Measurements from ENCODE around the gene SMDT1. TPM values are rescaled to one million over a fixed set of nuclear protein-coding genes. Genes with fewer than 3 reads are reported as not detected.
A peak's percentile ranks its signal among the peaks of the same experiment; 100 is the strongest.

The SMDT1 gene
- total and polyA plus RNA-seq, 12 donors = 111 to 197 (median 135) TPM

DNA sequence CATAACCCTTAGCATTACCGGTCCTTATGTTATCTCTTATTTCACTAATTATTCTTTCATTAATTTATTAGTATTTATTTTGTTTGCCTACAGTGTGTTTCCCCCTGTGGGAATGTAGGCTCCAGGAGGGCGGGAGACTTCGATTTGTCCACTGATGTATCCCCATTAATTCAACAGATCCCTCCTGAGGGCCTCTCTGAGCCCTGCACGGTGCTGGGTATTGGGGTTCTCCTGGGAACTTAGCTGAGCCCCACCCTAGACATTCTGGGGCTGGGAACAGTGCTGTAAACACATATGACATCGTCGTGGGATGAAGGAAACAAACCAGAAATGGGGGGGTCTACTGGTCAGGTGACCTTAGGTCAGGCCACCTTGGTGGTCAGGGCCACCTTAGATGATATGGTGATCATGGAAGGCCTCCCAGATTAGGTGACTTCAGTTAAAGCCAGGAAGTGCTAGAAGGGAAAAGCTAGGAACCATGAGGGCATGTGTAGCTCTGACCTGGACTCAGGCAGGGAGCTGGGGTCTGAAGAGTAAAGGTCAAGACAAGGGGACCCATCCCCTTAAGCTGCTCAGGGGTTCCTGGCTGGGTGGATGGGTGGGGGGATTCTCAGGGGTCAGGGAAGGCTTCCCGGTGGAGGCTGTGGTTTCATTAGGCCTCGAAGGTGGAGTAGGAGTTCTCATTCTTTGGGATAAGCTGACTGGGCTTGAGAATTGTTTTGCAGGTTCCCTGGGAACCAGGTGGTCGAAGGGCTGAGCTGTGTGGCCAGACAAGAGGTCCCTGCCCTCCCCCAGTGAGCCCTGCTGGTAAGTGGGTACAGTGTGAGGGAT, 4.4 kb upstream of the SMDT1 start:
- Histone ChIP-seq H3K36me3 (peaks cover 0 to 25% (median 0%) of the 10 kb centered on the region in 9 donors), H3K4me3 (peak overlapping the region; percentile 59 to 77 (median 72)), H3K27me3 (no peaks in the 10 kb centered on the region), H3K9me3 (no peaks in the 10 kb centered on the region), H3K27ac (peak overlapping the region; percentile 72 to 96 (median 92)), H3K4me1 (peaks cover 14 to 69% (median 43%) of the 10 kb centered on the region in 9 donors)
- TF ChIP-seq, protein P1, sequence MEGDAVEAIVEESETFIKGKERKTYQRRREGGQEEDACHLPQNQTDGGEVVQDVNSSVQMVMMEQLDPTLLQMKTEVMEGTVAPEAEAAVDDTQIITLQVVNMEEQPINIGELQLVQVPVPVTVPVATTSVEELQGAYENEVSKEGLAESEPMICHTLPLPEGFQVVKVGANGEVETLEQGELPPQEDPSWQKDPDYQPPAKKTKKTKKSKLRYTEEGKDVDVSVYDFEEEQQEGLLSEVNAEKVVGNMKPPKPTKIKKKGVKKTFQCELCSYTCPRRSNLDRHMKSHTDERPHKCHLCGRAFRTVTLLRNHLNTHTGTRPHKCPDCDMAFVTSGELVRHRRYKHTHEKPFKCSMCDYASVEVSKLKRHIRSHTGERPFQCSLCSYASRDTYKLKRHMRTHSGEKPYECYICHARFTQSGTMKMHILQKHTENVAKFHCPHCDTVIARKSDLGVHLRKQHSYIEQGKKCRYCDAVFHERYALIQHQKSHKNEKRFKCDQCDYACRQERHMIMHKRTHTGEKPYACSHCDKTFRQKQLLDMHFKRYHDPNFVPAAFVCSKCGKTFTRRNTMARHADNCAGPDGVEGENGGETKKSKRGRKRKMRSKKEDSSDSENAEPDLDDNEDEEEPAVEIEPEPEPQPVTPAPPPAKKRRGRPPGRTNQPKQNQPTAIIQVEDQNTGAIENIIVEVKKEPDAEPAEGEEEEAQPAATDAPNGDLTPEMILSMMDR (IDR thresholded peaks at IDR 0.05) = no peak
- ATAC-seq (no peak), DNase-seq (no peak)
- 66 to 69% methylated on average over 9 of the region's 9 CpGs for WGBS, 2 donors
- intact Hi-C loops (cut with DNase I) = loop anchor here in 4 of 10 donors (5.0 to 10.0 kb wide), 3 partner anchors 240 to 477 kb away; partner anchors contain the start of genes SREBF2 (in 2 of the 4), MEI1 (in 1 of the 4) and SERHL2 (in 1 of the 4)

DNA sequence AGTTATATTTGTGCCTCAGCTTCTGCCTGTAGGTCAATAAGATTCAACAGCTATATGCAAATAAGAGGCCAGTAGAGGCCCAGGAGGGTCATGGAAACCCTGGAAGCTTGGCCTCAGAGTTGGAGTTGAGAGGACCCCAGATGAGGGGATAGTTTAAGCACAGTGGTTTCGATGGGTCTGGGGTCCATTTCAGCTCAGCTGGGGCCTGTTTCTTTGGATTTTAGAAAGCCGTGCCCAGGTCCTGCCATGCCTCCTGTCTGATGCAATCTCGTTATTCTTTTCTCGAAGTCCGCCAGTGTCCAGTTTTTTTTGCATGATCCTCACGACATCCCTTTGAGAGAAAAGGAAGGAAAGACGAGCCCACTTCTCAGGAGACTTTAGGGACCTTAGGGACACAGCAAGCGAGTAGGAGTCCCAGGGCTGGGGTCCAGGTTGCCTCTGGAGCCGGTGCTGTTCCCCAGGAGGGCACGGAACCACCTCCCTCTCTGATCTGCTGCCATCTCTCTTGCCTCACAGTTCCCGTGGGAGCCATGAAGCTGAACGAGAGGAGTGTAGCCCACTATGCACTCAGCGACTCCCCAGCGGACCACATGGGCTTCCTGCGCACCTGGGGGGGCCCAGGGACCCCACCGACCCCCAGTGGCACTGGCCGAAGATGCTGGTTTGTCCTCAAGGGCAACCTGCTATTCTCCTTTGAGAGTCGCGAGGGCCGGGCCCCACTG, 2.6 kb upstream of the SMDT1 start:
- TF ChIP-seq, protein P1 (IDR thresholded peaks at IDR 0.05) = no peak
- intact Hi-C loops (cut with DNase I) = loop anchor here in 3 of 10 donors (10.0 kb wide), 2 partner anchors 242 to 382 kb away; partner anchors contain the start of genes SREBF2 (in 2 of the 3) and MEI1 (in 1 of the 3)
- H3K36me3 ChIP-seq = peaks cover 0 to 30% (median 0%) of the 10 kb centered on the region in 9 donors
- ATAC-seq (no peak), DNase-seq (no peak)
- 90 to 92% methylated on average over 20 of the region's 20 CpGs for WGBS, 2 donors
- H3K4me3 ChIP-seq = no peak overlapping the region
- peak overlapping the region in 2 of 10 donors; percentile 98 to 99 for H3K27ac ChIP-seq
- H3K27me3 ChIP-seq = no peaks in the 10 kb centered on the region
- no peaks in the 10 kb centered on the region for H3K9me3 ChIP-seq
- peaks cover 9 to 70% (median 45%) of the 10 kb centered on the region in 9 donors for H3K4me1 ChIP-seq

DNA sequence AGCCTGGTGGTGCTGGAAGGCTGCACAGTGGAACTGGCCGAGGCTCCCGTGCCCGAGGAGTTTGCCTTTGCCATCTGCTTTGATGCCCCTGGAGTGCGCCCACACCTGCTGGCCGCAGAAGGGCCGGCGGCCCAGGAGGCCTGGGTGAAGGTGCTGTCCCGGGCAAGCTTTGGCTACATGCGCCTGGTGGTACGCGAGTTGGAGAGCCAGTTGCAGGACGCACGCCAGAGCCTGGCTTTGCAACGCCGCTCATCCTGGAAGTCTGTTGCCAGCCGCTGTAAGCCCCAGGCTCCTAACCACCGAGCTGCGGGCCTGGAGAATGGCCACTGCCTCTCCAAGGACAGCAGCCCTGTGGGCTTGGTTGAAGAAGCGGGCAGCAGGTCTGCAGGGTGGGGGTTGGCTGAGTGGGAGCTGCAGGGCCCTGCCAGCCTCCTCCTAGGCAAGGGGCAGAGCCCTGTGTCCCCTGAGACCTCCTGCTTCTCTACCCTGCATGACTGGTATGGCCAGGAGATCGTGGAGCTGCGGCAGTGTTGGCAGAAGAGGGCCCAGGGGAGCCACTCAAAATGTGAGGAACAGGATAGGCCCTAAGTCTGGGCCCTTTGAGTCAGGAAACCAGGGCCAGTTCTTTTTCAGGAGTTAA, 1.9 kb upstream of the SMDT1 start:
- H3K36me3 ChIP-seq = peaks cover 0 to 37% (median 0%) of the 10 kb centered on the region in 9 donors
- no peaks in the 10 kb centered on the region for H3K27me3 ChIP-seq
- DNase-seq (no peak), ATAC-seq (no peak)
- 90 to 94% methylated on average over 20 to 21 of the region's 21 CpGs for WGBS, 2 donors
- no peaks in the 10 kb centered on the region for H3K9me3 ChIP-seq
- TF ChIP-seq, protein P1 (IDR thresholded peaks at IDR 0.05) = no peak
- H3K27ac ChIP-seq = peak overlapping the region in 7 of 10 donors; percentile 96 to 100 (median 99)
- H3K4me1 ChIP-seq = peaks cover 9 to 68% (median 46%) of the 10 kb centered on the region in 9 donors
- intact Hi-C loops (cut with DNase I) = loop anchor here in 3 of 10 donors (10.0 kb wide), 2 partner anchors 243 to 383 kb away; partner anchors contain the start of genes SREBF2 (in 2 of the 3) and MEI1 (in 1 of the 3)
- H3K4me3 ChIP-seq = no peak overlapping the region

Data from heart right ventricle (tissue), 16 donors.